OCI-LY3 (cell line): ENCODE data around the gene MAN1A2.
A peak's percentile ranks its signal among the peaks of the same experiment; 100 is the strongest.

Experiments used
- H2AFZ ChIP-seq: fragments of 200-600, 300-600 bp; shearing (Covaris generic); 2 replicates; pipeline ENCODE4 v1.6.0; 2014; ENCODE audit warnings: antibody characterized with exemption, low read depth, low read length
- H3K27ac ChIP-seq: fragments of 200-600, 300-600 bp; sonication (generic); 2 replicates; pipeline ENCODE4 v1.5.1; 2014; ENCODE audit warnings: mild to moderate bottlenecking, low read length, moderate library complexity, mixed read lengths
- H3K27me3 ChIP-seq: fragments of 200-600, 300-600 bp; sonication (generic); 2 replicates; pipeline ENCODE4 v1.6.1; 2014; ENCODE audit warnings: low read depth, low read length, mixed read lengths
- H3K36me3 ChIP-seq: fragments of 200-600, 300-600 bp; sonication (generic); replicated peaks from 2 replicates; pipeline ENCODE3; 2014; ENCODE audit warnings: low read depth, low read length, mixed read lengths
- H3K4me1 ChIP-seq: fragments of 300-600, 200-600 bp; sonication (generic); 2 replicates; pipeline ENCODE4 v1.6.1; 2014; ENCODE audit warnings: low read length, mixed read lengths
- H3K4me2 ChIP-seq: fragments of 200-600, 300-600 bp; sonication (generic); 2 replicates; pipeline ENCODE4 v1.6.1; 2014; ENCODE audit warnings: low read length, mixed read lengths
- H3K4me3 ChIP-seq: fragments of 300-600, 200-600 bp; sonication (generic); 2 replicates; pipeline ENCODE4 v1.5.1; 2014; ENCODE audit warnings: antibody characterized with exemption, mild to moderate bottlenecking, low read length, moderate library complexity
- H3K79me2 ChIP-seq: fragments of 300-600, 200-600 bp; shearing (Covaris generic); 2 replicates; pipeline ENCODE4 v1.6.1; 2014; ENCODE audit warnings: mild to moderate bottlenecking, low read length, mixed read lengths
- H3K9ac ChIP-seq: fragments of 300-600, 200-600 bp; shearing (Covaris generic); 2 replicates; pipeline ENCODE4 v1.6.0; 2014; ENCODE audit warnings: mild to moderate bottlenecking, low read length, moderate library complexity
- H3K9me3 ChIP-seq: fragments of 200-600, 300-600 bp; shearing (Covaris generic); 2 replicates; pipeline ENCODE4 v1.6.1; 2014; ENCODE audit warnings: low read length, mixed read lengths; ENCODE audit not compliant: insufficient read depth
- H4K20me1 ChIP-seq: fragments of 200-600, 300-600 bp; sonication (generic); 2 replicates; pipeline ENCODE4 v1.6.1; 2016; ENCODE audit warnings: low read length, mixed read lengths; ENCODE audit not compliant: insufficient read depth
- CTCF ChIP-seq: fragments of 200-600, 300-600 bp; sonication (generic); IDR thresholded peaks from 2 replicates; pipeline ENCODE4 v1.5.1; 2014; ENCODE audit warnings: antibody characterized with exemption, low read length, low read depth
- EZH2phosphoT487 ChIP-seq: fragments of 200-600 bp; shearing (Covaris generic); IDR thresholded peaks from 2 replicates; pipeline ENCODE4 v1.6.1; 2018; ENCODE audit warnings: antibody characterized with exemption, mixed run types, low read depth

The MAN1A2 gene

GRCh38 chr1:117367046-117368025 is at the start of gene MAN1A2:
TSS of gene MAN1A2 (plus strand) at chr1:117367449. CDS start at chr1:117368184, 735 bp downstream.
- Histone ChIP-seq H3K9ac (peak within 1 kb of the TSS; percentile 90), H3K27ac (peak within 1 kb of the TSS; percentile 81), H3K27me3 (no peaks in the 10 kb centered on the region), H3K4me2 (peak within 1 kb of the TSS; percentile 94), H3K36me3 (no peaks in the 10 kb centered on the region), H3K4me1 (peaks cover 40% of the 10 kb centered on the region), H3K79me2 (peaks cover 61% of the 10 kb centered on the region), H2AFZ (no peak within 1 kb of the TSS), H3K9me3 (no peaks in the 10 kb centered on the region), H3K4me3 (peak within 1 kb of the TSS; percentile 81), H4K20me1 (peaks cover 6% of the 10 kb centered on the region; the same call in 1 of the 2 replicates)
- TF ChIP-seq CTCF (no peak), EZH2phosphoT487 (no peak)

GRCh38 chr1:117318011-117318410 is 49.2 kb upstream of the MAN1A2 start:
- Histone ChIP-seq H3K4me3 (no peak overlapping the region), H3K4me1 (no peaks in the 10 kb centered on the region), H2AFZ (no peak overlapping the region), H4K20me1 (no peaks in the 10 kb centered on the region), H3K27ac (no peak overlapping the region), H3K79me2 (no peaks in the 10 kb centered on the region), H3K27me3 (peaks cover under 1% of the 10 kb centered on the region; the same call in 1 of the 2 replicates), H3K9ac (no peak overlapping the region), H3K36me3 (no peaks in the 10 kb centered on the region), H3K4me2 (no peak overlapping the region), H3K9me3 (no peaks in the 10 kb centered on the region)
- TF ChIP-seq CTCF: no peak
- no peak for TF ChIP-seq EZH2phosphoT487

DNA sequence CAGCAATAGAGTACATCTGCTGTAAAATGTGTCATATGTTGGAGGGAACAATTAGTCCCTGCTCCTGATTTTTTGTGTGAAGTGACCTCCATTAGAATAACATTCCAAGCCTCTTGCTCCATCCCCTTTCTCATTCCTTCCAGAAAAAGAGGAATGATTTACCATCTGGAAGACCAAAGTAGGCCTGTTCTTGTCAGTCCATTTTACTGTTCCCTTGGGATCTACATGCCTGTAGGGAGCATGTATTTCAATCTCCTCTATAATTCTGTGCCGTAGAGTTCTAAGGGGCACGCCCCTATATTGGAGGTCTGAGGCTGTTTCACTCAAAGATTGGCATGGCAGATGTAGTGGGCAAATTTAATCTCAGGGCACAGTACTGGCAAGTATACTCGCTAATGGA is 48.8 kb upstream of the MAN1A2 start:
- H2AFZ ChIP-seq: no peak overlapping the region
- no peak overlapping the region for H3K4me3 ChIP-seq
- TF ChIP-seq CTCF (no peak), EZH2phosphoT487 (no peak)
- no peak overlapping the region for H3K27ac ChIP-seq
- no peaks in the 10 kb centered on the region for H3K79me2 ChIP-seq
- H4K20me1 ChIP-seq: no peaks in the 10 kb centered on the region
- peaks cover 4% of the 10 kb centered on the region; the same call in 1 of the 2 replicates for H3K27me3 ChIP-seq
- H3K4me2 ChIP-seq: no peak overlapping the region
- no peaks in the 10 kb centered on the region for H3K36me3 ChIP-seq
- H3K9me3 ChIP-seq: no peaks in the 10 kb centered on the region
- no peaks in the 10 kb centered on the region for H3K4me1 ChIP-seq
- no peak overlapping the region for H3K9ac ChIP-seq

DNA sequence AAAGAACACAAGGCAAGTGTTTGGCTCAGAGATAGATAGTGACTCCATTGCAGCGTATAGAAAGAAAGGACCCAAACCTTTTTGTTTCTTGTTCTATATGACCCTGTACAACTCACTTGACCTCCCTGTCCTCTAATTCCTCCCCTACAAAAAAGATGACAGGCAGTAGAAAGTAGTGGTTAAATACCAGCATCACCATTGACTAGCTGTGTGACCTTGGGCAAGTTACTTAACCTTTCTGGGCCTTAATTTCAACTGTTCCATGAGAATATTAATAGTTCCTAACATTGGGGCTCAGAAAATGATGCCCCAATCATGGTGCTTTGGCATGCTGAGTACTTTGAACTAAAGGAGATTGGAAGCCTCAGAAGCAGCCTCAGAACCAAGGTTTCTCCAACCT is 46.7 kb upstream of the MAN1A2 start:
- no peaks in the 10 kb centered on the region for H3K9me3 ChIP-seq
- no peak overlapping the region for H3K27ac ChIP-seq
- H3K9ac ChIP-seq: no peak overlapping the region
- no peaks in the 10 kb centered on the region for H4K20me1 ChIP-seq
- H3K36me3 ChIP-seq: no peaks in the 10 kb centered on the region
- no peak overlapping the region for H2AFZ ChIP-seq
- H3K27me3 ChIP-seq: peaks cover 7% of the 10 kb centered on the region; the same call in 1 of the 2 replicates
- H3K4me1 ChIP-seq: no peaks in the 10 kb centered on the region
- no peak overlapping the region for H3K4me2 ChIP-seq
- no peak for TF ChIP-seq CTCF
- no peak for TF ChIP-seq EZH2phosphoT487
- no peaks in the 10 kb centered on the region for H3K79me2 ChIP-seq
- no peak overlapping the region for H3K4me3 ChIP-seq
